ENCODE measurements around the gene DAB1. TPM values are rescaled to one million over a fixed set of nuclear protein-coding genes. Genes with fewer than 3 reads are reported as not detected.
"Not testable (repeated sequence)": the region's sequence is repeated elsewhere in the genome, so short reads cannot be mapped to it uniquely, and the experiment has no call there.

Gene DAB1
- total RNA-seq, 2 donors from 2014 or later = not detected

GRCh38 chr1:57089855-57090254 is 334.0 kb downstream of the DAB1 start:
- no peak for DNase-seq (ENCODE audit: low spot score)
- no peak overlapping the region for H3K27ac ChIP-seq
- no peaks in the 10 kb centered on the region for H3K36me3 ChIP-seq
- no peak for TF ChIP-seq CTCF (IDR thresholded peaks at IDR 0.05)
- no peaks in the 10 kb centered on the region for H3K9me3 ChIP-seq
- no peaks in the 10 kb centered on the region for H3K27me3 ChIP-seq (replicated peaks; ENCODE audit: insufficient read depth)
- ATAC-seq (ENCODE audit: insufficient number of reproducible peaks, low FRiP score, low read depth) = no peak
- H3K4me3 ChIP-seq = no peak overlapping the region
- H3K4me1 ChIP-seq (ENCODE audit: control insufficient read depth in 1 of 2, low read depth in 2 of 2) = peaks cover 0 to 1% of the 10 kb centered on the region in 2 donors

- H3K27ac ChIP-seq = no peak overlapping the region
- H3K27me3 ChIP-seq (replicated peaks; ENCODE audit: insufficient read depth) = no peaks in the 10 kb centered on the region
- ATAC-seq (ENCODE audit: insufficient number of reproducible peaks, low FRiP score, low read depth) = no peak
- no peak overlapping the region for H3K4me3 ChIP-seq
- H3K9me3 ChIP-seq = no peaks in the 10 kb centered on the region
- no peak for TF ChIP-seq CTCF (IDR thresholded peaks at IDR 0.05)
- DNase-seq (ENCODE audit: low spot score) = no peak
- no peaks in the 10 kb centered on the region for H3K36me3 ChIP-seq
- peaks cover 0 to 8% of the 10 kb centered on the region in 2 donors for H3K4me1 ChIP-seq (ENCODE audit: control insufficient read depth in 1 of 2, low read depth in 2 of 2)
Measured at GRCh38 chr1:57089221-57089620, 334.6 kb downstream of the DAB1 start.

- ATAC-seq (ENCODE audit: insufficient number of reproducible peaks, low FRiP score, low read depth) = no peak
Measured at GRCh38 chr1:57088653-57089052, 335.2 kb downstream of the DAB1 start.

GRCh38 chr1:57087660-57088059 is 336.2 kb downstream of the DAB1 start:
- not testable (repeated sequence) for H3K9me3 ChIP-seq; H3K27me3 ChIP-seq (replicated peaks; ENCODE audit: insufficient read depth); H3K4me3 ChIP-seq; H3K36me3 ChIP-seq; ATAC-seq (ENCODE audit: insufficient number of reproducible peaks, low FRiP score, low read depth); DNase-seq (ENCODE audit: low spot score); H3K27ac ChIP-seq
- peaks cover 0 to 23% of the 10 kb centered on the region in 2 donors for H3K4me1 ChIP-seq (ENCODE audit: control insufficient read depth in 1 of 2, low read depth in 2 of 2)

More at GRCh38 chr1:57088653-57089052, 335.2 kb downstream of the DAB1 start:
- no peak overlapping the region for H3K27ac ChIP-seq
- H3K27me3 ChIP-seq (replicated peaks; ENCODE audit: insufficient read depth) = no peaks in the 10 kb centered on the region
- no peak for DNase-seq (ENCODE audit: low spot score)
- H3K9me3 ChIP-seq = no peaks in the 10 kb centered on the region
- H3K36me3 ChIP-seq = no peaks in the 10 kb centered on the region
- TF ChIP-seq CTCF (IDR thresholded peaks at IDR 0.05) = no peak
- H3K4me3 ChIP-seq = no peak overlapping the region
- H3K4me1 ChIP-seq (ENCODE audit: control insufficient read depth in 1 of 2, low read depth in 2 of 2) = peaks cover 0 to 13% of the 10 kb centered on the region in 2 donors

- no peaks in the 10 kb centered on the region for H3K27me3 ChIP-seq (replicated peaks; ENCODE audit: insufficient read depth)
- H3K27ac ChIP-seq = no peak overlapping the region
- no peak for TF ChIP-seq CTCF (IDR thresholded peaks at IDR 0.05)
- peaks cover 0 to 32% of the 10 kb centered on the region in 2 donors for H3K4me1 ChIP-seq (ENCODE audit: control insufficient read depth in 1 of 2, low read depth in 2 of 2)
- DNase-seq (ENCODE audit: low spot score) (no peak), ATAC-seq (ENCODE audit: insufficient number of reproducible peaks, low FRiP score, low read depth) (no peak)
- no peaks in the 10 kb centered on the region for H3K36me3 ChIP-seq
- no peak overlapping the region for H3K4me3 ChIP-seq
- H3K9me3 ChIP-seq = no peaks in the 10 kb centered on the region
Measured at GRCh38 chr1:57086154-57086553, 337.7 kb downstream of the DAB1 start.

- H3K4me1 ChIP-seq (ENCODE audit: control insufficient read depth in 1 of 2, low read depth in 2 of 2) = peaks cover 0 to 32% of the 10 kb centered on the region in 2 donors
- H3K9me3 ChIP-seq = no peaks in the 10 kb centered on the region
- no peak for ATAC-seq (ENCODE audit: insufficient number of reproducible peaks, low FRiP score, low read depth)
- H3K27ac ChIP-seq = no peak overlapping the region
- H3K27me3 ChIP-seq (replicated peaks; ENCODE audit: insufficient read depth) = no peaks in the 10 kb centered on the region
- no peak for DNase-seq (ENCODE audit: low spot score)
- no peak for TF ChIP-seq CTCF (IDR thresholded peaks at IDR 0.05)
- H3K4me3 ChIP-seq = no peak overlapping the region
- H3K36me3 ChIP-seq = no peaks in the 10 kb centered on the region
Measured at GRCh38 chr1:57084701-57085100, 339.2 kb downstream of the DAB1 start.
